Esophagus muscularis mucosa (tissue), 4 donors: ENCODE measurements around the gene MBP. TPM values are rescaled to one million over a fixed set of nuclear protein-coding genes. Genes with fewer than 3 reads are reported as not detected.

Source experiments
- DNase-seq: peaks from one replicate; pipeline ENCODE4 v3.0.0-alpha.2; 2017; ENCODE audit errors: extremely low spot score
- H3K27ac ChIP-seq, 4 donors: fragments of 200-600 bp; sonication (generic); replicated peaks in 1 of 4; 1 replicate in 3 of 4; 2 replicates in 1 of 4; pipeline ENCODE4 v1.5.1; 2016 to 2019; ENCODE audit warnings: mild to moderate bottlenecking in 1 of 4
- H3K27me3 ChIP-seq, 4 donors: fragments of 200-600 bp; sonication (generic); one replicate each; pipeline versions ENCODE4 v1.5.1 to v1.6.0; 2016 to 2019
- H3K36me3 ChIP-seq, 4 donors: fragments of 200-600 bp; sonication (generic); one replicate each; pipeline ENCODE4 v1.5.1; 2016 to 2019
- H3K4me1 ChIP-seq, 4 donors: fragments of 200-600 bp; sonication (generic); one replicate each; pipeline ENCODE4 v1.5.1; 2016 to 2019
- H3K4me3 ChIP-seq, 4 donors: fragments of 200-600 bp; sonication (generic); 1 replicate in 2 of 4; 2 replicates in 2 of 4; pipeline ENCODE4 v1.5.1; 2016 to 2019; ENCODE audit warnings: mild to moderate bottlenecking in 4 of 4, moderate library complexity in 1 of 4
- H3K9me3 ChIP-seq, 4 donors: fragments of 200-600 bp; sonication (generic); 1 replicate in 3 of 4; 2 replicates in 1 of 4; pipeline ENCODE4 v1.5.1; 2016 to 2019
- EP300 ChIP-seq: sonication (generic); formaldehyde crosslinking; IDR thresholded peaks from one replicate; pipeline ENCODE4 v1.6.1; 2017; ENCODE audit warnings: antibody characterized with exemption
- POLR2A ChIP-seq: fragments of 450-650 bp; IDR thresholded peaks from one replicate; pipeline ENCODE4 v1.6.1; 2017; ENCODE audit warnings: antibody characterized with exemption, moderate library complexity, mild to moderate bottlenecking, low read depth
- POLR2AphosphoS5 ChIP-seq, 2 donors: sonication (generic); formaldehyde crosslinking; IDR thresholded peaks; one replicate each; pipeline ENCODE4 v1.6.1; 2017; ENCODE audit warnings: antibody characterized with exemption in 2 of 2
- WGBS: methylation state at CpG from one replicate; pipeline ENCODE4 v1.1.5; 2018; 5-methylcytosine and 5-hydroxymethylcytosine counted together
- intact Hi-C: fragments of 100-400 bp; cut with DNase I; formaldehyde crosslinking; loops from one replicate; pipeline ENCODE4 v1.15.1; 2023
- total RNA-seq, 4 donors: library from RNA; depleted of rRNA; stranded (reverse); fragments of >200 nt; gene quantifications; one replicate each; pipeline versions ENCODE4 v1.1.0 to v1.2.1, GENCODE V29; 2016
- TF ChIP-seq, protein P1 (sequence below), 3 experiments: fragments of 200-600 bp in 2 of 3; fragments of 450-650 bp in 1 of 3; sonication (generic) in 2 of 3; IDR thresholded peaks; one replicate each; pipeline ENCODE4 v1.5.1; 2017 to 2019; ENCODE audit warnings: antibody characterized with exemption in 3 of 3, mild to moderate bottlenecking in 2 of 3, moderate library complexity in 1 of 3

The MBP gene
- total RNA-seq, 4 donors from 2014 or later = 21.9 to 31.3 (median 27.3) TPM

DNA sequence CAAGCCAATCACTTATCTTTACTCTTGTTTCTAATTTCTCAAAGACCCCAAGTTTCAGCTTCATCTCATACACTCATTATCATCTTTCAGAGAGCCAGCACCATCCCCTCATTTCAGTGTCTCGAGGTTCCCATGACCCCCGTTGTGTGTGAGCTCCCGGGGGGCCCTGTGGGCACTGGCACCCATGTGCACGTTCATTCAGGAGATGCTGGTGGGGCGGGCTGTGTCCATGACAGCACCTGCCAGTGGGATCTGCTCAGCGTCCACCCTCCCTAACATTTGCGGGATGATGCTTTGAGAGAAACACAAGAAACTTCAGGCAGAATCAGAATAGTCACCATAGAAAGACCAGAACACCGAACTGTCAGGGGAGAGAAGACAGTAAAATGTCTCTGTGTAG, 120.5 kb downstream of the MBP start:
- H3K27ac ChIP-seq = no peak overlapping the region
- H3K4me3 ChIP-seq = no peak overlapping the region
- H3K9me3 ChIP-seq = no peaks in the 10 kb centered on the region
- H3K27me3 ChIP-seq = no peaks in the 10 kb centered on the region
- intact Hi-C loops = no loop called here
- peaks cover 12 to 26% (median 19%) of the 10 kb centered on the region in 4 donors for H3K4me1 ChIP-seq
- peaks cover 0 to 23% (median 14%) of the 10 kb centered on the region in 4 donors for H3K36me3 ChIP-seq
- no peak for DNase-seq
- 91% methylated on average over 8 of the region's 8 CpGs for WGBS
- TF ChIP-seq POLR2A = no peak
- no peak for TF ChIP-seq POLR2AphosphoS5 (IDR thresholded peaks at IDR 0.05)
- TF ChIP-seq EP300 = no peak
- TF ChIP-seq, protein P1, sequence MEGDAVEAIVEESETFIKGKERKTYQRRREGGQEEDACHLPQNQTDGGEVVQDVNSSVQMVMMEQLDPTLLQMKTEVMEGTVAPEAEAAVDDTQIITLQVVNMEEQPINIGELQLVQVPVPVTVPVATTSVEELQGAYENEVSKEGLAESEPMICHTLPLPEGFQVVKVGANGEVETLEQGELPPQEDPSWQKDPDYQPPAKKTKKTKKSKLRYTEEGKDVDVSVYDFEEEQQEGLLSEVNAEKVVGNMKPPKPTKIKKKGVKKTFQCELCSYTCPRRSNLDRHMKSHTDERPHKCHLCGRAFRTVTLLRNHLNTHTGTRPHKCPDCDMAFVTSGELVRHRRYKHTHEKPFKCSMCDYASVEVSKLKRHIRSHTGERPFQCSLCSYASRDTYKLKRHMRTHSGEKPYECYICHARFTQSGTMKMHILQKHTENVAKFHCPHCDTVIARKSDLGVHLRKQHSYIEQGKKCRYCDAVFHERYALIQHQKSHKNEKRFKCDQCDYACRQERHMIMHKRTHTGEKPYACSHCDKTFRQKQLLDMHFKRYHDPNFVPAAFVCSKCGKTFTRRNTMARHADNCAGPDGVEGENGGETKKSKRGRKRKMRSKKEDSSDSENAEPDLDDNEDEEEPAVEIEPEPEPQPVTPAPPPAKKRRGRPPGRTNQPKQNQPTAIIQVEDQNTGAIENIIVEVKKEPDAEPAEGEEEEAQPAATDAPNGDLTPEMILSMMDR (IDR thresholded peaks at IDR 0.05) = no peak

DNA sequence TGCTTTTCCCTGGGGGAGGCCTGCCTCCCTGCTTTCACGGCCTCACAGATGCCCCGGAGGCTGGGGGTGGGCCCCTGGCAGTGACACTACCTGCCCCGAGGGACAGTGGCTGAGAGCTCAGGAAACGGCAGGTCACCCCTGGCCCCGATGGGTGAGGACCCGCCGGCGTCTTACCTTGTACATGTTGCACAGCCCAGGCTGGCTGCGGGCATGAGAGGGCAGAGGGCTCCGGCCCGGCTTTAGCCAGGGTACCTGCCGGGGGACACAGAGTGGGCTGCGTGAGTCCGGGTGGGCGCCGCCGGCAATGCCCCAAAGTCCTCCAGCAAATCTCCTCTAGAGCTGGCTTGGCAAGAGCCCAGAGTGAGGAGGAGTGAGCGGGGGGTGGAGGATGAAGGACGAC, 122.9 kb downstream of the MBP start:
- Histone ChIP-seq H3K27ac (no peak overlapping the region), H3K9me3 (no peaks in the 10 kb centered on the region), H3K4me1 (peaks cover 14 to 20% (median 16%) of the 10 kb centered on the region in 4 donors), H3K4me3 (no peak overlapping the region), H3K27me3 (no peaks in the 10 kb centered on the region), H3K36me3 (peaks cover 0 to 16% (median 6%) of the 10 kb centered on the region in 4 donors)
- TF ChIP-seq POLR2AphosphoS5 (IDR thresholded peaks at IDR 0.05) = no peak
- TF ChIP-seq, protein P1 (IDR thresholded peaks at IDR 0.05) = no peak
- TF ChIP-seq EP300 = no peak
- TF ChIP-seq POLR2A = no peak
- intact Hi-C loops = loop anchor here (10.0 kb wide), 1 partner anchor 45 kb away; no protein-coding TSS in a partner anchor
- no peak for DNase-seq
- WGBS = 90% methylated on average over 14 of the region's 19 CpGs

DNA sequence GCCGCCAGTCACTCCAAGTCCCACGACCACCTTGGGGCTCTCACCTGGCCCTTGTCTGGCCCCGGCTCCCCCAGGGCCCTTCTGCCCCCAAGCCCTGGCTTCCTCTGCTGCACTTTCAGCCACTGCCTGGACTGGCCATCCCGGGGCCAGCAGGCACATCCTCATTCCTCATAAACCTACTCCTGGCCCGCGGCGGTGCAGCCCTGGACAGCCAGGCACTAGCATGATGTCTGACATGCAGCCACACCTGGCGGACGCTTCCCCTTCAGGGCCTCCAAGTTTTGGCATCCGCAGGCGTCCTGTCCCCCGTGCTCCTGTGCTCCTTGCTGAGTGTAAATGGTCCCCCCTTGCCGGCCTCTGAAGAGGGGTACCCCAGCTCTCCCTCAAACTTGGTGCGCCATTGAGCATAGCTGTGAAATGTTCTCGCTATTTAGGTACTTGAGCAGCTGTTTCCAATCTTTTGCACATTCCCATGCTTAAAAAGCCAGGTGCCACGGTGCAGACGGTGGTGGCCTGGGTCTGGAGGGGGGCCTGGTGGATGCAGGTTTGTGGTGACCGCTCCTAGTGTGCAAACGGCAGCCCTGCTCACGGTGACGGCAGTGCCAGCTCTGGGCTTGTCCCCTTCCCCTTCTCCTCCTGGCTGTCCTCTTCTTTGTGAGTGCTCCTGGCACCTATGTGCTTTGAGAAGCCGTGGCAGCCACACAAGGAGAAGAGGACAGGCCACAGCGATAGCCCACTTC, 123.8 kb downstream of the MBP start:
- no peak for TF ChIP-seq POLR2AphosphoS5 (IDR thresholded peaks at IDR 0.05)
- TF ChIP-seq, protein P1 (IDR thresholded peaks at IDR 0.05) = no peak
- TF ChIP-seq POLR2A = no peak
- no peak for TF ChIP-seq EP300
- 71% methylated on average over 23 of the region's 23 CpGs for WGBS
- Histone ChIP-seq H3K27ac (no peak overlapping the region), H3K27me3 (no peaks in the 10 kb centered on the region), H3K9me3 (no peaks in the 10 kb centered on the region), H3K4me1 (peaks cover 5 to 11% (median 7%) of the 10 kb centered on the region in 4 donors), H3K36me3 (peaks cover 0 to 16% (median 6%) of the 10 kb centered on the region in 4 donors), H3K4me3 (no peak overlapping the region)
- no peak for DNase-seq
- intact Hi-C loops = loop anchor here (10.0 kb wide), 1 partner anchor 46 kb away; no protein-coding TSS in a partner anchor

DNA sequence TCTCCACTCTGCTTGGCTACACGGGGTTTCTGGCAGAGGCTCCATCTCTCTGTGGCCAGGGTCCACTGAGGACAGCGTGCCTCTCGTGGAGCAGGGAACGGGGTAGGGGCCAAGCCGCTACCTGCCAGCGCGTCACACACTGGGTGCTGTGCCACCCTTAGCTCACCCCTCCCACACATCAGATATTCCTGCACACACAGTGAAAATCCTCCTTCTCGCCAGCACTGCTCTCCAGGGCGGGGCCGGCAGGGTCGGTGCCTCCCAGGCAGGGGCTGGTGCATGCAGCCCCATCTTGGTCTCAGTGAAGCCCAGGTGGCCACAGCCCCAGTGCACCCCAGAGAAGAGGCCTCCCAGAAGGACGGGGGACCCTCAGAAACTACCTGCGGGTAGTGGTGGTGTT, 124.6 kb downstream of the MBP start:
- H3K36me3 ChIP-seq = peaks cover 0 to 16% (median 6%) of the 10 kb centered on the region in 4 donors
- TF ChIP-seq POLR2A (no peak), POLR2AphosphoS5 (IDR thresholded peaks at IDR 0.05) (no peak), EP300 (no peak)
- TF ChIP-seq, protein P1 (IDR thresholded peaks at IDR 0.05) = no peak
- no peak for DNase-seq
- intact Hi-C loops = loop anchor here (10.0 kb wide), 1 partner anchor 47 kb away; no protein-coding TSS in a partner anchor
- no peaks in the 10 kb centered on the region for H3K9me3 ChIP-seq
- WGBS = 90% methylated on average over 13 of the region's 13 CpGs
- H3K27me3 ChIP-seq = no peaks in the 10 kb centered on the region
- H3K4me1 ChIP-seq = peaks cover 0 to 6% (median 3%) of the 10 kb centered on the region in 4 donors
- H3K4me3 ChIP-seq = no peak overlapping the region
- H3K27ac ChIP-seq = no peak overlapping the region
